ENCODE results near the gene SPATA31D4. TPM values are rescaled to one million over a fixed set of nuclear protein-coding genes. Genes with fewer than 3 reads are reported as not detected.

Gene SPATA31D4
- total RNA-seq, 1 donor from 2014 or later: not detected

DNA sequence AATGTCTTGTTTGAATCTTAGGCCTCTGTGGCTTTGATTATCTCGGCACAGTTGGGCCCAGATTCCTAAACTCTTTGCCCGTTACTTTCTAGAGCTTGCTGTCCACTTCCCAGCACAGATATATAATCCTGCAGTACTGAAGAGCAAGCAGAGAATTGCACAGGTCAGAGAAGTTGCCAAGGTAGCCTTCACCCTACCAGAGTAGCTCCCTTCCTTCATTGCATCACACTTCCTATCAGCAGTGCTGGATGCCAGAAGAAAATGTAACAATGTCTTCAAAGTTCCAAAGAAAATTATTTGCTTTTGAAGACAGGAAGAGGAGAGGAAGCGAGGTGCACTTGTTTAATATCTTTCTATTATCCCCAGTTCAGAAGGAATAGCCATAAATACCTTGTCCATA, 38.1 kb upstream of the SPATA31D4 start:
- Mint-ChIP-seq H3K9me3 (ENCODE audit: unreplicated experiment) (no peaks in the 10 kb centered on the region), H3K4me3 (ENCODE audit: unreplicated experiment) (no peak overlapping the region), H3K27ac (ENCODE audit: unreplicated experiment) (no peak overlapping the region), H3K36me3 (ENCODE audit: unreplicated experiment) (no peaks in the 10 kb centered on the region), H3K4me1 (ENCODE audit: low read depth, unreplicated experiment) (no peaks in the 10 kb centered on the region), H3K27me3 (ENCODE audit: unreplicated experiment) (no peaks in the 10 kb centered on the region)
- TF ChIP-seq, protein P1, sequence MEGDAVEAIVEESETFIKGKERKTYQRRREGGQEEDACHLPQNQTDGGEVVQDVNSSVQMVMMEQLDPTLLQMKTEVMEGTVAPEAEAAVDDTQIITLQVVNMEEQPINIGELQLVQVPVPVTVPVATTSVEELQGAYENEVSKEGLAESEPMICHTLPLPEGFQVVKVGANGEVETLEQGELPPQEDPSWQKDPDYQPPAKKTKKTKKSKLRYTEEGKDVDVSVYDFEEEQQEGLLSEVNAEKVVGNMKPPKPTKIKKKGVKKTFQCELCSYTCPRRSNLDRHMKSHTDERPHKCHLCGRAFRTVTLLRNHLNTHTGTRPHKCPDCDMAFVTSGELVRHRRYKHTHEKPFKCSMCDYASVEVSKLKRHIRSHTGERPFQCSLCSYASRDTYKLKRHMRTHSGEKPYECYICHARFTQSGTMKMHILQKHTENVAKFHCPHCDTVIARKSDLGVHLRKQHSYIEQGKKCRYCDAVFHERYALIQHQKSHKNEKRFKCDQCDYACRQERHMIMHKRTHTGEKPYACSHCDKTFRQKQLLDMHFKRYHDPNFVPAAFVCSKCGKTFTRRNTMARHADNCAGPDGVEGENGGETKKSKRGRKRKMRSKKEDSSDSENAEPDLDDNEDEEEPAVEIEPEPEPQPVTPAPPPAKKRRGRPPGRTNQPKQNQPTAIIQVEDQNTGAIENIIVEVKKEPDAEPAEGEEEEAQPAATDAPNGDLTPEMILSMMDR (IDR thresholded peaks at IDR 0.05; ENCODE audit: partially characterized antibody, unreplicated experiment): no peak
- DNase-seq: no peak

DNA sequence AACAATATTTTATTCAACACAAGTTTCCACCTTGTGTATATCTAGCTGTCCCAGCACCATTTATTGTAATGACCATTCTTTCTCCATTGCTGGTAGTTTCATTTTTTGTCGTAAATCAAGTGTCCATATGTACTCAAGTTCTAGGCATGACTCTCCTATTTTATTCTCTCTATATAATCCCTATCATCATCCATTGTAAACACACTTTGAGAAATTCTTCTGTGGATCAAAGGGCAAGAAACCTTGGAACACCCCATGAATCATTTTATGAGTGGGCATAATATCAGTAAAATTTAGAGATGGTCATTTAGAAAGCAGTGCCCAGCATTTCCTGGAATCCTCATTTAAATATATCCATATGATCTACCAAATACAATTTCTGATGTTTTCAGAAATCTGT, 35.8 kb upstream of the SPATA31D4 start:
- DNase-seq: no peak
- H3K36me3 Mint-ChIP-seq (ENCODE audit: unreplicated experiment): no peaks in the 10 kb centered on the region
- no peaks in the 10 kb centered on the region for H3K4me1 Mint-ChIP-seq (ENCODE audit: low read depth, unreplicated experiment)
- TF ChIP-seq, protein P1 (IDR thresholded peaks at IDR 0.05; ENCODE audit: partially characterized antibody, unreplicated experiment): no peak
- no peak overlapping the region for H3K4me3 Mint-ChIP-seq (ENCODE audit: unreplicated experiment)
- no peak overlapping the region for H3K27ac Mint-ChIP-seq (ENCODE audit: unreplicated experiment)
- peaks cover 2% of the 10 kb centered on the region for H3K27me3 Mint-ChIP-seq (ENCODE audit: unreplicated experiment)
- H3K9me3 Mint-ChIP-seq (ENCODE audit: unreplicated experiment): no peaks in the 10 kb centered on the region

DNA sequence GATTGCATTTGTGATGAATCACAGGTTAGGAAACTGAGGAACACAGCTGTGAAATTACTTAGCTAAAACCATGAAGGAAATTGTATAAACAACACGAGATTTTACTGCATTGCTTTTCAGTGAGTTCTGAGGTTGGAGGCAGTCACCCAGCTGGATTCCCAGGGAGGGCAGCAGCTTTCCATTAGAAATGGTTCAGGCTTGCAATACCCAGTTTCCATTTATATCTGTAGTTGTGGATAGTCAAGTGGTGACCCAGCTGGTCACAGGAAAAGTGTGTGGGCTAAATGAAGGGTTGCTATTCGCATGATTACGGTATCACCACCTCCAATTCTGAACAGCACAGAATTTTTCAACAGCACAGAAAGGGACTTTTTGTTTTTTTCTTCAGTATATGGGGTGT, 34.3 kb upstream of the SPATA31D4 start:
- no peaks in the 10 kb centered on the region for H3K9me3 Mint-ChIP-seq (ENCODE audit: unreplicated experiment)
- H3K36me3 Mint-ChIP-seq (ENCODE audit: unreplicated experiment): no peaks in the 10 kb centered on the region

DNA sequence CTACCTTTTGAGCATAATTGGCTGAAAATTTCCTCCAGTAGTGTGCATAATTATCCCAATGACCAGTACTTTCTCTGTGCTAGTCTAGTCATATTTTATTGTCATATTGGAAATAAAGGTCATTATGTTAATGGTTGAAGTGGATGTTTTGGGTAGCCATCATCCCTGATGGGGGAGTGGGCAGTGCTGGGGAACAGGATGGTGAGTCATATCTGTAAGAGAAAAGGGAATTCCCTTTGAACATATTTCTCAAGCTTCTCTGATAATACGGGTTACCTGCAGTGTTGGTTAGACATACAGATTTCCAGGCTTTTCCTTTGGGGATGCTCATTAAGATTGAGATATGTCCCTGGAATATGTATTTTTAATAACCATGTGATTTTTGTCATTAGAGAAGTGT, 33.3 kb upstream of the SPATA31D4 start:
- TF ChIP-seq, protein P1 (IDR thresholded peaks at IDR 0.05; ENCODE audit: partially characterized antibody, unreplicated experiment): no peak
- no peaks in the 10 kb centered on the region for H3K4me1 Mint-ChIP-seq (ENCODE audit: low read depth, unreplicated experiment)
- H3K4me3 Mint-ChIP-seq (ENCODE audit: unreplicated experiment): no peak overlapping the region
- H3K36me3 Mint-ChIP-seq (ENCODE audit: unreplicated experiment): no peaks in the 10 kb centered on the region
- no peak for DNase-seq
- H3K27ac Mint-ChIP-seq (ENCODE audit: unreplicated experiment): no peak overlapping the region
- H3K27me3 Mint-ChIP-seq (ENCODE audit: unreplicated experiment): peaks cover 2% of the 10 kb centered on the region
- no peaks in the 10 kb centered on the region for H3K9me3 Mint-ChIP-seq (ENCODE audit: unreplicated experiment)

More for the DNA sequence above, 34.3 kb upstream of the SPATA31D4 start:
- Mint-ChIP-seq H3K4me3 (ENCODE audit: unreplicated experiment) (no peak overlapping the region), H3K27me3 (ENCODE audit: unreplicated experiment) (peaks cover 2% of the 10 kb centered on the region), H3K4me1 (ENCODE audit: low read depth, unreplicated experiment) (no peaks in the 10 kb centered on the region), H3K27ac (ENCODE audit: unreplicated experiment) (no peak overlapping the region)
- DNase-seq: no peak
- TF ChIP-seq, protein P1 (IDR thresholded peaks at IDR 0.05; ENCODE audit: partially characterized antibody, unreplicated experiment): no peak

DNA sequence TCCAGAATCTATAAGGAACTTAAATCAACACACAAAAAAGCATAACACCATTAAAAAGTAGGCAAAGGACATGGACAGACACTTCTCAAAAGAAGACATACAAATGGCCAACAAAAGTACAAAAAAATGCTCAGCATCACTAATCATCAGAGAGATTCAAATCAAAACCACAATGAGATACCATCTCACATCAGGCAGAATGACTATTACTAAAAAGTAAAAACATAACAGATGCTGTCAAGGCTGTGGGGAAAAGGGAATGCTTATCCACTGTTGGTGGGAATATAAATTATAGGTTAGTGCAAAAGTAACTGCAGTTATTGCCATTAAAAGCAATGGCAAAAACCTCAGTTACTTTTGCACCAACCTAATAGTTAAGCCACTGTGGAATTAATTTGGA, 32.2 kb upstream of the SPATA31D4 start:
- no peak overlapping the region for H3K4me3 Mint-ChIP-seq (ENCODE audit: unreplicated experiment)

More for the DNA sequence above, 32.2 kb upstream of the SPATA31D4 start:
- Mint-ChIP-seq H3K36me3 (ENCODE audit: unreplicated experiment) (no peaks in the 10 kb centered on the region), H3K27me3 (ENCODE audit: unreplicated experiment) (peaks cover 2% of the 10 kb centered on the region), H3K27ac (ENCODE audit: unreplicated experiment) (no peak overlapping the region), H3K9me3 (ENCODE audit: unreplicated experiment) (no peaks in the 10 kb centered on the region), H3K4me1 (ENCODE audit: low read depth, unreplicated experiment) (peaks cover 3% of the 10 kb centered on the region)
- TF ChIP-seq, protein P1 (IDR thresholded peaks at IDR 0.05; ENCODE audit: partially characterized antibody, unreplicated experiment): no peak
- DNase-seq: no peak

All from glutamatergic neuron (in vitro differentiated cells).